Adrenal gland (tissue), 5 donors: ENCODE measurements around the gene IDH2.

Experiments used
- CTCF ChIP-seq, 6 experiments: fragments of 450-650 bp in 4 of 6; fragments of 200-600 bp in 2 of 6; sonication (generic) in 1 of 6; IDR thresholded peaks; 1 replicate in 5 of 6; 2 replicates in 1 of 6; pipeline versions ENCODE4 v1.5.1 to v1.8.0; 2016 to 2021; ENCODE audit warnings: antibody characterized with exemption in 6 of 6, mild to moderate bottlenecking in 2 of 6, moderate library complexity in 1 of 6
- POLR2A ChIP-seq, 2 donors: fragments of 450-650 bp; IDR thresholded peaks; one replicate each; pipeline ENCODE4 v1.6.1; 2017; ENCODE audit warnings: antibody characterized with exemption in 2 of 2, mild to moderate bottlenecking in 2 of 2, moderate library complexity in 1 of 2
- donor health status: DM: no; HTN: no; CAD: no.

DNA sequence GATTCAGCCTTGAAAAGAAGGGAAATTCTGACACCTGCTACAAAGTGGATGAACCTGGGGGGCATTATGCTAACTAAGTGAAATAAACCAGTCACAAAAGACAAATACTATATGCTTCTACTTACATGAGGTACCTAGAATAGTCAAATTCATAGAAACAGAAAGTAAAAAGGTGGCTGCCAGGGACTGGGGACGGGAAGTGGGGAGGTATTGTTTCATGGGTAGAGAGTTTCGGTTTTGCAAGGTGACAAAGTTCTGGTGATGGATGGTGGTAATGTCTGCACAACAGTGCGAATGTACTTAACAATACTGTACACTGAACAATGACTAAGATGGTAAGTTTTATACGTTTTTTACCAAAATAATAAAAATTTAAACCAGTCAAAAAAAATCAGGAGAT is 4.8 kb downstream of the IDH2 start:
- TF ChIP-seq CTCF (IDR thresholded peaks at IDR 0.05): no peak
- no peak for TF ChIP-seq POLR2A (IDR thresholded peaks at IDR 0.05)
